Keratinocyte (primary cell): ENCODE measurements around the gene UMAD1. TPM values are rescaled to one million over a fixed set of nuclear protein-coding genes. Genes with fewer than 3 reads are reported as not detected.

Source experiments
- DNase-seq: peaks from one replicate; pipeline ENCODE4 v3.0.0-alpha.2; 2011; ENCODE audit warnings: low read depth, missing footprints, low spot score
- FAIRE-seq: peaks from 2 replicates; lab custom pipeline; 2011; peaks lifted over from hg19 to GRCh38; lab: Jason Lieb, UNC
- H2AFZ ChIP-seq: 2 replicates; pipeline ENCODE4 v1.6.0; 2012; ENCODE audit warnings: low read length, control low read depth, inconsistent platforms; ENCODE audit not compliant: control insufficient read depth
- H3K27ac ChIP-seq: 2 replicates; pipeline ENCODE4 v1.5.1; 2011; ENCODE audit warnings: low read length; ENCODE audit not compliant: control insufficient read depth, insufficient read depth
- H3K27me3 ChIP-seq: 3 replicates; pipeline ENCODE4 v1.6.0; 2011; ENCODE audit warnings: low read length; ENCODE audit not compliant: control insufficient read depth, insufficient read depth; ENCODE audit errors: extremely low read depth
- H3K36me3 ChIP-seq, 2 experiments: 2 replicates in 1 of 2; 3 replicates in 1 of 2; pipeline ENCODE4 v1.5.1; 2011; ENCODE audit warnings: low read length in 2 of 2, mild to moderate bottlenecking in 1 of 2; ENCODE audit not compliant: control insufficient read depth in 2 of 2, insufficient read depth in 2 of 2; ENCODE audit errors: extremely low read depth in 1 of 2
- H3K4me1 ChIP-seq: 3 replicates; pipeline ENCODE4 v1.5.1; 2011; ENCODE audit warnings: low read length; ENCODE audit not compliant: control insufficient read depth, insufficient read depth; ENCODE audit errors: extremely low read depth
- H3K4me2 ChIP-seq: 3 replicates; pipeline ENCODE4 v1.6.0; 2011; ENCODE audit warnings: low read depth, low read length; ENCODE audit not compliant: control insufficient read depth, insufficient read depth; ENCODE audit errors: extremely low read depth
- H3K4me3 ChIP-seq, 3 experiments: fragments of 200-600 bp in 1 of 3; sonication (generic) in 1 of 3; 2 replicates in 2 of 3; 3 replicates in 1 of 3; pipeline ENCODE4 v1.5.1; 2011 to 2016; ENCODE audit warnings: low read length in 3 of 3, mild to moderate bottlenecking in 3 of 3, control low read depth in 2 of 3, inconsistent platforms in 1 of 3, low read depth in 1 of 3, mixed read lengths in 1 of 3, mixed run types in 1 of 3, moderate library complexity in 1 of 3; ENCODE audit not compliant: control insufficient read depth in 2 of 3, insufficient read depth in 2 of 3; ENCODE audit errors: extremely low read depth in 1 of 3
- H3K79me2 ChIP-seq: 2 replicates; pipeline ENCODE4 v1.6.0; 2012; ENCODE audit warnings: low read length; ENCODE audit not compliant: control insufficient read depth, insufficient read depth
- H3K9ac ChIP-seq: 3 replicates; pipeline ENCODE4 v1.6.0; 2011; ENCODE audit warnings: low read length; ENCODE audit not compliant: control insufficient read depth, insufficient read depth; ENCODE audit errors: extremely low read depth
- H3K9me1 ChIP-seq: 3 replicates; pipeline ENCODE4 v1.6.0; 2011; ENCODE audit warnings: low read length; ENCODE audit not compliant: control insufficient read depth, insufficient read depth; ENCODE audit errors: extremely low read depth
- H3K9me3 ChIP-seq: 2 replicates; pipeline ENCODE4 v1.5.1; 2012; ENCODE audit warnings: low read depth, low read length; ENCODE audit not compliant: control insufficient read depth
- H4K20me1 ChIP-seq: 3 replicates; pipeline ENCODE4 v1.6.0; 2011; ENCODE audit warnings: low read length; ENCODE audit not compliant: control insufficient read depth, insufficient read depth; ENCODE audit errors: extremely low read depth
- EZH2 ChIP-seq: IDR thresholded peaks from one replicate; pipeline ENCODE4 v1.6.1; 2012; ENCODE audit warnings: inconsistent platforms, mild to moderate bottlenecking, low read length, moderate library complexity
- dilution Hi-C: fragments of 300-500 bp; cut with MboI; formaldehyde crosslinking; loops from one replicate; pipeline ENCODE4 v1.7.0; 2020; ENCODE audit warnings: low sequenced_read_pairs; ENCODE audit not compliant: extremely low pct_ligation_motif_present
- polyA plus RNA-seq, 5 experiments: library from polyadenylated mRNA; depleted of rRNA in 3 of 5; stranded (reverse) in 3 of 5; stranded (forward) in 1 of 5; unstranded in 1 of 5; fragments of >200 nt; gene quantifications; 1 replicate in 1 of 5; 2 replicates in 3 of 5; 3 replicates in 1 of 5; pipeline versions ENCODE4 v1.2.1 to v1.2.3, GENCODE V29; 2011 to 2012; ENCODE audit warnings: missing spikeins in 2 of 5, low read depth in 1 of 5, low replicate concordance in 1 of 5
- TF ChIP-seq, protein P1 (sequence below), 3 experiments: IDR thresholded peaks in 1 of 3; conservative IDR thresholded peaks in 1 of 3; optimal IDR thresholded peaks in 1 of 3; 2 replicates in 2 of 3; 3 replicates in 1 of 3; pipeline versions ENCODE3 to v1.5.1; 2011; ENCODE audit warnings: low read length in 3 of 3, mild to moderate bottlenecking in 3 of 3, moderate library complexity in 2 of 3, control low read depth in 1 of 3, inconsistent platforms in 1 of 3; ENCODE audit not compliant: insufficient read depth in 2 of 3; ENCODE audit errors: extremely low read depth in 1 of 3

Gene UMAD1
- polyA plus RNA-seq, 1 donor (not counting 4 experiments of a cell fraction or from before 2014, with no cell fraction given) = 18.2 TPM

- Histone ChIP-seq H3K27ac (peak overlapping the region; percentile 68), H4K20me1 (no peaks in the 10 kb centered on the region), H3K27me3 (no peaks in the 10 kb centered on the region), H3K4me2 (peak overlapping the region; percentile 86), H3K4me1 (peaks cover 11% of the 10 kb centered on the region), H3K9me3 (no peaks in the 10 kb centered on the region), H2AFZ (peak overlapping the region; percentile 98), H3K9ac (peak overlapping the region; percentile 87), H3K36me3 (no peaks in the 10 kb centered on the region), H3K9me1 (no peaks in the 10 kb centered on the region), H3K79me2 (peaks cover 8% of the 10 kb centered on the region), H3K4me3 (peak overlapping the region; percentile 56 to 88 (median 80))
- dilution Hi-C loops = no loop called here
- DNase-seq = no peak
- FAIRE-seq = no peak
- TF ChIP-seq, protein P1, sequence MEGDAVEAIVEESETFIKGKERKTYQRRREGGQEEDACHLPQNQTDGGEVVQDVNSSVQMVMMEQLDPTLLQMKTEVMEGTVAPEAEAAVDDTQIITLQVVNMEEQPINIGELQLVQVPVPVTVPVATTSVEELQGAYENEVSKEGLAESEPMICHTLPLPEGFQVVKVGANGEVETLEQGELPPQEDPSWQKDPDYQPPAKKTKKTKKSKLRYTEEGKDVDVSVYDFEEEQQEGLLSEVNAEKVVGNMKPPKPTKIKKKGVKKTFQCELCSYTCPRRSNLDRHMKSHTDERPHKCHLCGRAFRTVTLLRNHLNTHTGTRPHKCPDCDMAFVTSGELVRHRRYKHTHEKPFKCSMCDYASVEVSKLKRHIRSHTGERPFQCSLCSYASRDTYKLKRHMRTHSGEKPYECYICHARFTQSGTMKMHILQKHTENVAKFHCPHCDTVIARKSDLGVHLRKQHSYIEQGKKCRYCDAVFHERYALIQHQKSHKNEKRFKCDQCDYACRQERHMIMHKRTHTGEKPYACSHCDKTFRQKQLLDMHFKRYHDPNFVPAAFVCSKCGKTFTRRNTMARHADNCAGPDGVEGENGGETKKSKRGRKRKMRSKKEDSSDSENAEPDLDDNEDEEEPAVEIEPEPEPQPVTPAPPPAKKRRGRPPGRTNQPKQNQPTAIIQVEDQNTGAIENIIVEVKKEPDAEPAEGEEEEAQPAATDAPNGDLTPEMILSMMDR (optimal IDR thresholded peaks at IDR 0.05 in 1 of 3, IDR thresholded peaks at IDR 0.05 in 1 of 3, conservative IDR thresholded peaks at IDR 0.05 in 1 of 3; ENCODE audit: extremely low read depth in 1 of 3, insufficient read depth in 2 of 3, low read length in 3 of 3) = no peak
- TF ChIP-seq EZH2 = no peak
Observed at GRCh38 chr7:7639847-7640220, 718 bp upstream of the UMAD1 start.

- H3K9ac ChIP-seq = peak overlapping the region; percentile 87
- no peaks in the 10 kb centered on the region for H3K27me3 ChIP-seq
- no peaks in the 10 kb centered on the region for H3K36me3 ChIP-seq
- peak overlapping the region; percentile 56 to 88 (median 80) for H3K4me3 ChIP-seq
- TF ChIP-seq, protein P1 (optimal IDR thresholded peaks at IDR 0.05 in 1 of 3, IDR thresholded peaks at IDR 0.05 in 1 of 3, conservative IDR thresholded peaks at IDR 0.05 in 1 of 3; ENCODE audit: extremely low read depth in 1 of 3, insufficient read depth in 2 of 3, low read length in 3 of 3) = no peak
- TF ChIP-seq EZH2 = no peak
- peak overlapping the region; percentile 86 for H3K27ac ChIP-seq
- H3K4me1 ChIP-seq = peaks cover 11% of the 10 kb centered on the region
- no peak for FAIRE-seq
- peaks cover 14% of the 10 kb centered on the region for H3K79me2 ChIP-seq
- DNase-seq = no peak
- dilution Hi-C loops = no loop called here
- H2AFZ ChIP-seq = peak overlapping the region; percentile 98
- H3K9me3 ChIP-seq = no peaks in the 10 kb centered on the region
- H3K9me1 ChIP-seq = no peaks in the 10 kb centered on the region
- H3K4me2 ChIP-seq = peak overlapping the region; percentile 84
- H4K20me1 ChIP-seq = no peaks in the 10 kb centered on the region
Observed at GRCh38 chr7:7641129-7641663, 644 bp downstream of the UMAD1 start.
